K562 (cell line): ENCODE data around the gene UNC45A. TPM values are rescaled to one million over a fixed set of nuclear protein-coding genes. Genes with fewer than 3 reads are reported as not detected.

ENCODE experiments used
- CTBP1 ChIP-seq: fragments of 450-650 bp; IDR thresholded peaks from 2 replicates; pipeline ENCODE4 v1.6.1; 2016; ENCODE audit warnings: borderline replicate concordance
- DMBX1 ChIP-seq: fragments of 250-450 bp; sonication (Bioruptor Pico); IDR thresholded peaks from 2 replicates; pipeline ENCODE4 v1.8.0; 2022; ENCODE audit warnings: inconsistent platforms, mild to moderate bottlenecking, moderate library complexity, borderline replicate concordance
- ELF2 ChIP-seq: fragments of 250-450 bp; sonication (Bioruptor Pico); IDR thresholded peaks from 2 replicates; pipeline ENCODE4 v1.5.0; 2021; ENCODE audit warnings: mild to moderate bottlenecking
- FOSL1 ChIP-seq: fragments of 200-800 bp; sonication (Bioruptor generic); conservative IDR thresholded peaks from 2 replicates; pipeline ENCODE4 v1.6.1; 2016; ENCODE audit warnings: missing genetic modification characterization, missing compliant biosample characterization
- HDGF ChIP-seq: fragments of 450-650 bp; IDR thresholded peaks from 2 replicates; pipeline ENCODE4 v1.6.1; 2016
- KAT7 ChIP-seq: sonication (generic); formaldehyde crosslinking; IDR thresholded peaks from 2 replicates; pipeline ENCODE4 v1.8.0; 2022; ENCODE audit warnings: missing genetic modification reagents, mild to moderate bottlenecking, borderline replicate concordance
- KLF6 ChIP-seq: fragments of 250-450 bp; sonication (Bioruptor Pico); IDR thresholded peaks from 2 replicates; pipeline ENCODE4 v1.4.0; 2020; ENCODE audit warnings: mild to moderate bottlenecking, moderate library complexity, borderline replicate concordance
- NCOR1 ChIP-seq: fragments of 450-650 bp; IDR thresholded peaks from 2 replicates; pipeline ENCODE4 v1.6.1; 2016; ENCODE audit warnings: mild to moderate bottlenecking, moderate library complexity
- NONO ChIP-seq, 2 experiments: fragments of 200-400 bp in 1 of 2; fragments of 450-650 bp in 1 of 2; formaldehyde crosslinking in 1 of 2; IDR thresholded peaks; 2 replicates each; pipeline ENCODE4 v1.6.1; 2017; ENCODE audit warnings: low read depth in 2 of 2, mild to moderate bottlenecking in 2 of 2, moderate library complexity in 2 of 2, low read length in 1 of 2
- NR1H2 ChIP-seq: sonication (generic); formaldehyde crosslinking; IDR thresholded peaks from 2 replicates; pipeline ENCODE4 v1.4.0; 2020; ENCODE audit warnings: mild to moderate bottlenecking, missing genetic modification reagents
- NR2C2 ChIP-seq, 2 experiments: fragments of 200-800 bp in 1 of 2; sonication (Bioruptor generic) in 1 of 2; sonication (generic) in 1 of 2; formaldehyde crosslinking in 1 of 2; IDR thresholded peaks; 2 replicates each; pipeline versions ENCODE4 v1.6.1 to v1.8.0; 2016 to 2022; ENCODE audit warnings: mild to moderate bottlenecking in 1 of 2, missing compliant biosample characterization in 1 of 2, missing genetic modification characterization in 1 of 2, missing genetic modification reagents in 1 of 2
- SETDB1 ChIP-seq: IDR thresholded peaks from one replicate; pipeline ENCODE4 v1.6.1; 2012; ENCODE audit warnings: low read length, control low read depth, inconsistent platforms
- SMARCC2 ChIP-seq: fragments of 450-650 bp; IDR thresholded peaks from 2 replicates; pipeline ENCODE4 v1.6.1; 2017; ENCODE audit warnings: antibody characterized with exemption, moderate library complexity, mild to moderate bottlenecking, low read depth
- SPI1 ChIP-seq: IDR thresholded peaks from 2 replicates; pipeline ENCODE4 v1.6.1; 2011; ENCODE audit warnings: low read depth, low read length, control low read depth, borderline replicate concordance
- XRCC5 ChIP-seq: fragments of 200-400 bp; formaldehyde crosslinking; IDR thresholded peaks from 2 replicates; pipeline ENCODE4 v1.6.1; 2017; ENCODE audit warnings: low read depth, mild to moderate bottlenecking, low read length
- ZFP36 ChIP-seq: fragments of 150-350 bp; IDR thresholded peaks from 2 replicates; pipeline ENCODE4 v1.6.1; 2018; ENCODE audit warnings: low read length, low read depth; ENCODE audit not compliant: partially characterized antibody
- ZNF766 ChIP-seq: fragments of 200-800 bp; sonication (Bioruptor generic); conservative IDR thresholded peaks from 2 replicates; pipeline ENCODE4 v1.6.1; 2016; ENCODE audit warnings: missing genetic modification characterization, missing compliant biosample characterization
- ZNF79 ChIP-seq: fragments of 250-450 bp; sonication (Bioruptor Pico); IDR thresholded peaks from 2 replicates; pipeline ENCODE4 v1.4.0; 2020; ENCODE audit warnings: low read depth, mild to moderate bottlenecking, moderate library complexity
- polyA plus RNA-seq, 8 experiments: library from polyadenylated mRNA; depleted of rRNA in 4 of 8; stranded (reverse) in 5 of 8; unstranded in 3 of 8; fragments of >200 nt; fragmentation: Nextera tagmentation in 2 of 8; fragmentation: Illumina TruSeq in 1 of 8; extraction: Ambion mirVana in 2 of 8; extraction: Trizol in 1 of 8; gene quantifications; 2 replicates each; pipeline versions ENCODE4 v1.2.1 to v1.2.3, GENCODE V29; 2011 to 2014; ENCODE audit warnings: inconsistent platforms in 1 of 8, missing spikeins in 1 of 8
- total RNA-seq, 7 experiments: library from RNA; depleted of rRNA in 6 of 7; stranded (reverse); fragments of >200 nt in 6 of 7; fragmentation: Illumina TruSeq in 2 of 7; extraction: Trizol in 2 of 7; gene quantifications; 2 replicates each; pipeline versions ENCODE4 v1.2.1 to v1.2.3, GENCODE V29; 2011 to 2021; ENCODE audit warnings: low replicate concordance in 1 of 7
- TF ChIP-seq, protein P1 (sequence below), 2 experiments: fragments of 450-650 bp in 1 of 2; IDR thresholded peaks; 2 replicates each; pipeline ENCODE4 v1.6.1; 2011 to 2017; ENCODE audit warnings: low read depth in 2 of 2, antibody characterized with exemption in 1 of 2, borderline replicate concordance in 1 of 2, low read length in 1 of 2, mild to moderate bottlenecking in 1 of 2, mixed read lengths in 1 of 2; ENCODE audit not compliant: control insufficient read depth in 1 of 2
- TF ChIP-seq, protein P2 (sequence below): fragments of 250-450 bp; sonication (Bioruptor Pico); IDR thresholded peaks from 2 replicates; pipeline ENCODE4 v1.8.0; 2022; ENCODE audit warnings: moderate library complexity, mild to moderate bottlenecking, inconsistent platforms
- TF ChIP-seq, protein P3 (sequence below): fragments of 250-450 bp; sonication (Bioruptor Pico); IDR thresholded peaks from 2 replicates; pipeline ENCODE4 v1.8.0; 2022; ENCODE audit warnings: inconsistent platforms, mild to moderate bottlenecking, moderate library complexity, borderline replicate concordance

Gene UNC45A
- total and polyA plus RNA-seq, 9 of the 15 experiments (the other 6 are each of a cell fraction or from before 2014, with no cell fraction given): 22.4 to 79.3 (median 43.7) TPM

DNA sequence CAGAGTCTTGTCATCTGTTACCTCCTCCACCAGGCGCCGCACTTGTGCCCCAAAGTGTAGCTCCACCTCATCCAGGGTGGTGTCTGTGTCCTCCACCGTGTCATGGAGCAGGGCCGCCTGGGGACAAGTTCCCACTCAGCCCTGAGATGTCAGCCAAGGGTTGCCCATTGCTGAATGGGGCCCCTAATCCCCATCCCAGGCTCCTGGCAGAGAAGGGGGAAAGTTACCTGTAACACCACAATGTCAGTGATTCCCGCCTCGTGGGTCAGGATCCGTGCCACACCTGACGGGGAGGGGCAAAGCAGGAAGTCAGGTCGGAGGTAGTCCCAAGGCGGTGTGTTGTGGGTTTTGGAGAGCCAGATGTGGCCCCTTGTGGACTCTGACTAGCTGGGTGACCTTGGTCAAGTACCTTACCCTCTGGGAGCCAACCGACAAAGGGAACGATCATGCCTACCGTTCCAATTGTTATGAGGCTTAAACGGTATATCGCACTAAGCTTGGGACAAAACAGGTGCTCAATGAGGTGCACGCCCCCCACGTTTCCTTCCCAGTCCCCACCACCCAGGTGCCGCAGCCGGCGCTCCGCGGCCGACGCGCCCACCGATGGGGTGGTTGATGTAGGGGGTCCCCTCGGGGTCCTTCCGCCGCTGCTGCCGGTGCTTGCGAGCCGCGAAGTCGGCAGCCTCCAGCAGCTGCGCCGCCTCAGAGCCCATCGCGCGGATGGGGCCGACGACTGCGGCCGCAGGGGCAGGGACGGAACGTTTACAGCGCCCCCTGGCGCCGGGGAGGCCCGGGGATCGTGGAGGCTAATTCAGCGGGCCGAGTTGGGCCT lies 3.0 kb upstream of the UNC45A start, which contains the start of gene HDDC3 (continued):
- no peak for TF ChIP-seq SETDB1
- TF ChIP-seq, protein P1, sequence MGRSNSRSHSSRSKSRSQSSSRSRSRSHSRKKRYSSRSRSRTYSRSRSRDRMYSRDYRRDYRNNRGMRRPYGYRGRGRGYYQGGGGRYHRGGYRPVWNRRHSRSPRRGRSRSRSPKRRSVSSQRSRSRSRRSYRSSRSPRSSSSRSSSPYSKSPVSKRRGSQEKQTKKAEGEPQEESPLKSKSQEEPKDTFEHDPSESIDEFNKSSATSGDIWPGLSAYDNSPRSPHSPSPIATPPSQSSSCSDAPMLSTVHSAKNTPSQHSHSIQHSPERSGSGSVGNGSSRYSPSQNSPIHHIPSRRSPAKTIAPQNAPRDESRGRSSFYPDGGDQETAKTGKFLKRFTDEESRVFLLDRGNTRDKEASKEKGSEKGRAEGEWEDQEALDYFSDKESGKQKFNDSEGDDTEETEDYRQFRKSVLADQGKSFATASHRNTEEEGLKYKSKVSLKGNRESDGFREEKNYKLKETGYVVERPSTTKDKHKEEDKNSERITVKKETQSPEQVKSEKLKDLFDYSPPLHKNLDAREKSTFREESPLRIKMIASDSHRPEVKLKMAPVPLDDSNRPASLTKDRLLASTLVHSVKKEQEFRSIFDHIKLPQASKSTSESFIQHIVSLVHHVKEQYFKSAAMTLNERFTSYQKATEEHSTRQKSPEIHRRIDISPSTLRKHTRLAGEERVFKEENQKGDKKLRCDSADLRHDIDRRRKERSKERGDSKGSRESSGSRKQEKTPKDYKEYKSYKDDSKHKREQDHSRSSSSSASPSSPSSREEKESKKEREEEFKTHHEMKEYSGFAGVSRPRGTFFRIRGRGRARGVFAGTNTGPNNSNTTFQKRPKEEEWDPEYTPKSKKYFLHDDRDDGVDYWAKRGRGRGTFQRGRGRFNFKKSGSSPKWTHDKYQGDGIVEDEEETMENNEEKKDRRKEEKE (IDR thresholded peaks at IDR 0.05; ENCODE audit: borderline replicate concordance in 1 of 2, control insufficient read depth in 1 of 2, low read depth in 2 of 2, low read length in 1 of 2): peak in 1 of 2 experiments; percentile 43; a peak in 1 of 4 replicates
- TF ChIP-seq SPI1: 0 out of 2 replicates have a peak, but pooled peaks have one; percentile 19
- no peak; the same call in 1 of the 2 replicates for TF ChIP-seq KLF6 (CRISPR knock-in tag)
- TF ChIP-seq DMBX1: no peak
- peak; percentile 85 for TF ChIP-seq XRCC5
- TF ChIP-seq ZFP36: no peak
- TF ChIP-seq NR1H2 (CRISPR knock-in tag): no peak
- no peak for TF ChIP-seq NCOR1
- TF ChIP-seq HDGF: 0 out of 2 replicates have a peak, but pooled peaks have one; percentile 42
- no peak for TF ChIP-seq SMARCC2
- peak; percentile 91 for TF ChIP-seq CTBP1
- no peak for TF ChIP-seq ZNF79
- TF ChIP-seq, protein P2, sequence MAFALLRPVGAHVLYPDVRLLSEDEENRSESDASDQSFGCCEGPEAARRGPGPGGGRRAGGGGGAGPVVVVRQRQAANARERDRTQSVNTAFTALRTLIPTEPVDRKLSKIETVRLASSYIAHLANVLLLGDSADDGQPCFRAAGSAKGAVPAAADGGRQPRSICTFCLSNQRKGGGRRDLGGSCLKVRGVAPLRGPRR (CRISPR knock-in tag): no peak
- TF ChIP-seq KAT7 (CRISPR knock-in tag): peak; percentile 89; the same call in 1 of the 2 replicates
- TF ChIP-seq ZNF766: no peak
- TF ChIP-seq FOSL1 (tag): no peak
- TF ChIP-seq, protein P3, sequence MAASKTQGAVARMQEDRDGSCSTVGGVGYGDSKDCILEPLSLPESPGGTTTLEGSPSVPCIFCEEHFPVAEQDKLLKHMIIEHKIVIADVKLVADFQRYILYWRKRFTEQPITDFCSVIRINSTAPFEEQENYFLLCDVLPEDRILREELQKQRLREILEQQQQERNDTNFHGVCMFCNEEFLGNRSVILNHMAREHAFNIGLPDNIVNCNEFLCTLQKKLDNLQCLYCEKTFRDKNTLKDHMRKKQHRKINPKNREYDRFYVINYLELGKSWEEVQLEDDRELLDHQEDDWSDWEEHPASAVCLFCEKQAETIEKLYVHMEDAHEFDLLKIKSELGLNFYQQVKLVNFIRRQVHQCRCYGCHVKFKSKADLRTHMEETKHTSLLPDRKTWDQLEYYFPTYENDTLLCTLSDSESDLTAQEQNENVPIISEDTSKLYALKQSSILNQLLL (CRISPR knock-in tag): no peak
- TF ChIP-seq ELF2 (CRISPR knock-in tag): peak; percentile 8; the same call in 1 of the 2 replicates
- TF ChIP-seq NONO (IDR thresholded peaks at IDR 0.05; ENCODE audit: low read depth in 2 of 2, low read length in 1 of 2): peak; percentile 46 to 72; a peak in 2 of 4 replicates
- peak; percentile 63; the same call in 1 of the 2 replicates for TF ChIP-seq NR2C2 (CRISPR knock-in tag; IDR thresholded peaks at IDR 0.05)
- TF ChIP-seq NR2C2 (tag; IDR thresholded peaks at IDR 0.05): no peak
